ENCODE measurements around the gene DCLRE1A. TPM values are rescaled to one million over a fixed set of nuclear protein-coding genes. Genes with fewer than 3 reads are reported as not detected.

DCLRE1A gene
- total and polyA plus RNA-seq, 2 of the 13 experiments (the other 11 are each of a cell fraction or from before 2014, with no cell fraction given) = 6.2 to 19.6 TPM

- H3K27me3 ChIP-seq (ENCODE audit: control insufficient read depth in 1 of 2, insufficient read depth in 2 of 2, low read length in 2 of 2) = no peaks in the 10 kb centered on the region
- ATAC-seq (no peak), DNase-seq (ENCODE audit: low spot score) (no peak), FAIRE-seq (no peak)
- no peak overlapping the region for H3K9ac ChIP-seq (ENCODE audit: insufficient read depth, low read depth, low read length)
- H2AFZ ChIP-seq (ENCODE audit: low read length) = no peak overlapping the region
- no peaks in the 10 kb centered on the region for H3K79me2 ChIP-seq (ENCODE audit: insufficient read depth, low read length)
- H3K36me3 ChIP-seq (replicated peaks in 1 of 2; ENCODE audit: control insufficient read depth in 1 of 2, insufficient read depth in 2 of 2, low read length in 2 of 2) = peaks cover 6 to 27% of the 10 kb centered on the region in 2 experiments
- WGBS (ENCODE audit: low lambda C conversion rate) = 100% methylated on average over 6 of the region's 6 CpGs
- in situ Hi-C loops (cut with HindIII; ENCODE audit: extremely low pct_ligation_motif_present, low pct_unique_long_range_greater_than_20kb) (no loop called here), intact Hi-C loops (cut with micrococcal nuclease; ENCODE audit: unreplicated experiment) (no loop called here)
- 0 out of 2 replicates have a peak, but pooled peaks cover 2% of the 10 kb centered on the region for H4K20me1 ChIP-seq (ENCODE audit: insufficient read depth, low read length)
- BruUV-seq (replicated peaks) = no TSS peak
- ChIA-PET POLR2A (no interaction called here), CTCF (ENCODE audit: low intra/inter-chr PET ratio, low total read pairs) (no interaction called here)
- no peaks in the 10 kb centered on the region for H3K4me1 ChIP-seq (ENCODE audit: insufficient read depth, low read length)
- H3K4me3 ChIP-seq (replicated peaks in 1 of 3; ENCODE audit: insufficient read depth in 1 of 3, low read depth in 2 of 3, low read length in 3 of 3) = no peak overlapping the region
- no peak overlapping the region for H3K4me2 ChIP-seq (ENCODE audit: low read depth, low read length)
- no peak overlapping the region for H3K27ac ChIP-seq (ENCODE audit: extremely low read length, insufficient read depth, low read length)
- H3K9me3 ChIP-seq (ENCODE audit: low read length) = no peaks in the 10 kb centered on the region
- TF ChIP-seq ZNF878 (CRISPR knock-in tag; IDR thresholded peaks at IDR 0.05) = no peak
- no peak for TF ChIP-seq MAFF (IDR thresholded peaks at IDR 0.05; ENCODE audit: low read depth, low read length)
- no peak for TF ChIP-seq MTF1 (CRISPR knock-in tag; IDR thresholded peaks at IDR 0.05)
- no peak for TF ChIP-seq ZNF616 (CRISPR knock-in tag; IDR thresholded peaks at IDR 0.05; ENCODE audit: low read depth)
Observed at GRCh38 chr10:113897693-113898618, 44.1 kb upstream of the DCLRE1A start.

GRCh38 chr10:113895018-113895417, 41.1 kb upstream of the DCLRE1A start:
- H3K79me2 ChIP-seq (ENCODE audit: insufficient read depth, low read length) = no peaks in the 10 kb centered on the region
- no peaks in the 10 kb centered on the region for H3K27me3 ChIP-seq (ENCODE audit: control insufficient read depth in 1 of 2, insufficient read depth in 2 of 2, low read length in 2 of 2)
- H3K4me2 ChIP-seq (ENCODE audit: low read depth, low read length) = no peak overlapping the region
- no peak overlapping the region for H3K27ac ChIP-seq (ENCODE audit: extremely low read length, insufficient read depth, low read length)
- H3K4me3 ChIP-seq (replicated peaks in 1 of 3; ENCODE audit: insufficient read depth in 1 of 3, low read depth in 2 of 3, low read length in 3 of 3) = no peak overlapping the region
- CTCF ChIA-PET (ENCODE audit: low intra/inter-chr PET ratio, low total read pairs) = no interaction called here
- no peaks in the 10 kb centered on the region for H3K4me1 ChIP-seq (ENCODE audit: insufficient read depth, low read length)
- POLR2A ChIA-PET = no interaction called here
- no peak overlapping the region for H2AFZ ChIP-seq (ENCODE audit: low read length)
- TF ChIP-seq SATB2 (CRISPR knock-in tag; IDR thresholded peaks at IDR 0.05) (no peak), CBX1 (IDR thresholded peaks at IDR 0.05; ENCODE audit: low read depth) (no peak), ZNF703 (CRISPR knock-in tag; IDR thresholded peaks at IDR 0.05; ENCODE audit: borderline replicate concordance) (no peak), ZNF275 (CRISPR knock-in tag; IDR thresholded peaks at IDR 0.05; ENCODE audit: borderline replicate concordance) (no peak), SCMH1 (CRISPR knock-in tag; IDR thresholded peaks at IDR 0.05; ENCODE audit: borderline replicate concordance) (no peak), PAWR (CRISPR knock-in tag; IDR thresholded peaks at IDR 0.05; ENCODE audit: borderline replicate concordance) (no peak)
- TF ChIP-seq, protein P1, sequence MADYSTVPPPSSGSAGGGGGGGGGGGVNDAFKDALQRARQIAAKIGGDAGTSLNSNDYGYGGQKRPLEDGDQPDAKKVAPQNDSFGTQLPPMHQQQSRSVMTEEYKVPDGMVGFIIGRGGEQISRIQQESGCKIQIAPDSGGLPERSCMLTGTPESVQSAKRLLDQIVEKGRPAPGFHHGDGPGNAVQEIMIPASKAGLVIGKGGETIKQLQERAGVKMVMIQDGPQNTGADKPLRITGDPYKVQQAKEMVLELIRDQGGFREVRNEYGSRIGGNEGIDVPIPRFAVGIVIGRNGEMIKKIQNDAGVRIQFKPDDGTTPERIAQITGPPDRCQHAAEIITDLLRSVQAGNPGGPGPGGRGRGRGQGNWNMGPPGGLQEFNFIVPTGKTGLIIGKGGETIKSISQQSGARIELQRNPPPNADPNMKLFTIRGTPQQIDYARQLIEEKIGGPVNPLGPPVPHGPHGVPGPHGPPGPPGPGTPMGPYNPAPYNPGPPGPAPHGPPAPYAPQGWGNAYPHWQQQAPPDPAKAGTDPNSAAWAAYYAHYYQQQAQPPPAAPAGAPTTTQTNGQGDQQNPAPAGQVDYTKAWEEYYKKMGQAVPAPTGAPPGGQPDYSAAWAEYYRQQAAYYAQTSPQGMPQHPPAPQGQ (CRISPR knock-in tag; IDR thresholded peaks at IDR 0.05; ENCODE audit: borderline replicate concordance) = no peak
- no TSS peak for BruUV-seq (replicated peaks)
- peaks cover 5 to 21% of the 10 kb centered on the region in 2 experiments; a peak in 4 of 5 replicates for H3K36me3 ChIP-seq (replicated peaks in 1 of 2; ENCODE audit: control insufficient read depth in 1 of 2, insufficient read depth in 2 of 2, low read length in 2 of 2)
- 0 out of 2 replicates have a peak, but pooled peaks cover 2% of the 10 kb centered on the region for H4K20me1 ChIP-seq (ENCODE audit: insufficient read depth, low read length)
- no peaks in the 10 kb centered on the region for H3K9me3 ChIP-seq (ENCODE audit: low read length)
- no peak overlapping the region for H3K9ac ChIP-seq (ENCODE audit: insufficient read depth, low read depth, low read length)
- intact Hi-C loops (cut with micrococcal nuclease; ENCODE audit: unreplicated experiment) = no loop called here
- in situ Hi-C loops (cut with HindIII; ENCODE audit: extremely low pct_ligation_motif_present, low pct_unique_long_range_greater_than_20kb) = no loop called here
- no peak for DNase-seq (ENCODE audit: low spot score)
- no peak for FAIRE-seq
- ATAC-seq = no peak
